Measurements from ENCODE around the gene CTNND2.

DNA sequence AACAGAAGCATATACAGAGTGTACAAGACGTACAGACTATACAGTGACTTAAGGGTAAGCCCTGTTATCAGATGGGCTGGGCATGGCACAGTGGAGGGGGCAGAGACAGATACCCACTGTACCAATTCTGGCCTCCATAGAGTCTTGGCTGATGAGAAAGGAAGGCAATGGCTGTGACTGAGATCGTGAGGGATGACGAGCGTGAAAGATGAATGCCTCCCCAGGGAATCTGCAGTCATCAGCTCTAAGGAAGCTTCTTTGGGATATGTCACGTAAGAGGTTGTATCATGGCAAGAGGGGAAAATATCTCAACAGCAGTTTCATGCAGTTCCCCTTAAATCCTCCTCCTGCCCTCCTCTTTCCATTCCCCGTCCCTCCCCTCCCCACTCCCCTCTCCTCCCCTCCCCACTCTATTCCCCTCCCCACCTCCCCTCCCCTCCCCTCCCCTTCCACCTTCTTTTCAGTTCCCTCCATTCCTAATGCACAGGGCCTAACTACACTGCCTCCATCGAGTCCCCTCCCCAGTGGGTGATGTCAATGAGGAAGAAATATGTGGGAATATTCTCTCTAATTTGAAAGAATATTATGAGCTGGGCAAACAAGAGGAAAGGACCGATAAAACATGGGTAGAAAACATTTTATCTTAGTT lies 916.8 kb downstream of the CTNND2 start:
- no peak for TF ChIP-seq EP300 (IDR thresholded peaks at IDR 0.05)
- no peak for TF ChIP-seq POLR2AphosphoS5 (IDR thresholded peaks at IDR 0.05)
- TF ChIP-seq, protein P1, sequence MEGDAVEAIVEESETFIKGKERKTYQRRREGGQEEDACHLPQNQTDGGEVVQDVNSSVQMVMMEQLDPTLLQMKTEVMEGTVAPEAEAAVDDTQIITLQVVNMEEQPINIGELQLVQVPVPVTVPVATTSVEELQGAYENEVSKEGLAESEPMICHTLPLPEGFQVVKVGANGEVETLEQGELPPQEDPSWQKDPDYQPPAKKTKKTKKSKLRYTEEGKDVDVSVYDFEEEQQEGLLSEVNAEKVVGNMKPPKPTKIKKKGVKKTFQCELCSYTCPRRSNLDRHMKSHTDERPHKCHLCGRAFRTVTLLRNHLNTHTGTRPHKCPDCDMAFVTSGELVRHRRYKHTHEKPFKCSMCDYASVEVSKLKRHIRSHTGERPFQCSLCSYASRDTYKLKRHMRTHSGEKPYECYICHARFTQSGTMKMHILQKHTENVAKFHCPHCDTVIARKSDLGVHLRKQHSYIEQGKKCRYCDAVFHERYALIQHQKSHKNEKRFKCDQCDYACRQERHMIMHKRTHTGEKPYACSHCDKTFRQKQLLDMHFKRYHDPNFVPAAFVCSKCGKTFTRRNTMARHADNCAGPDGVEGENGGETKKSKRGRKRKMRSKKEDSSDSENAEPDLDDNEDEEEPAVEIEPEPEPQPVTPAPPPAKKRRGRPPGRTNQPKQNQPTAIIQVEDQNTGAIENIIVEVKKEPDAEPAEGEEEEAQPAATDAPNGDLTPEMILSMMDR (IDR thresholded peaks at IDR 0.05) = no peak
